GM12878 (cell line): ENCODE measurements around the gene KLK8. TPM values are rescaled to one million over a fixed set of nuclear protein-coding genes. Genes with fewer than 3 reads are reported as not detected.

Experiments used
- ATAC-seq: fragments of 200-7000 bp; cut with Tn5 transposase; 3 replicates; pipeline ENCODE4 v1.9.1; 2020; ENCODE audit warnings: mild to moderate bottlenecking, moderate library complexity
- BruUV-seq: library from RNA; stranded (reverse); fragments of 400-500 nt; replicated peaks from 2 replicates; lab custom pipeline; 2021; lab: Mats Ljungman, UMichigan
- CTCF ChIA-PET: fragments of 300-600 bp; sonication (Branson Sonifier 250); formaldehyde crosslinking; extraction: SDS; loops from one replicate; lab custom pipeline; 2021; ENCODE audit warnings: inconsistent platforms; lab: Yijun Ruan, JAX
- POLR2A ChIA-PET: fragments of 350-600 bp; formaldehyde crosslinking; extraction: SDS; loops from one replicate; lab custom pipeline; 2021; ENCODE audit warnings: inconsistent platforms; lab: Charles Lee
- RAD21 ChIA-PET: fragments of 300-600 bp; sonication (Branson Sonifier 250); formaldehyde crosslinking; loops from one replicate; lab custom pipeline; 2023; ENCODE audit warnings: antibody characterized with exemption; ENCODE audit not compliant: unreplicated experiment; lab: Charles Lee
- SMC1A ChIA-PET: fragments of 300-600 bp; sonication (Branson Sonifier 250); formaldehyde crosslinking; loops from one replicate; lab custom pipeline; 2023; ENCODE audit not compliant: unreplicated experiment, uncharacterized antibody; lab: Charles Lee
- DNase-seq: peaks from one replicate; pipeline ENCODE4 v3.0.0-alpha.2; 2011; ENCODE audit warnings: low read depth, low spot score
- FAIRE-seq: peaks from 3 replicates; lab custom pipeline; 2011; peaks lifted over from hg19 to GRCh38; lab: Jason Lieb, UNC
- H2AFZ ChIP-seq: 2 replicates; pipeline ENCODE4 v1.6.0; 2011; ENCODE audit warnings: low read depth, low read length, control low read depth; ENCODE audit not compliant: control insufficient read depth
- H3K27ac ChIP-seq: 2 replicates; pipeline ENCODE4 v1.5.1; 2011; ENCODE audit warnings: control low read depth; ENCODE audit not compliant: control insufficient read depth, insufficient read depth
- H3K27me3 ChIP-seq, 2 experiments: replicated peaks in 1 of 2; 2 replicates each; pipeline versions ENCODE4 v1.6.0 to v1.6.1; 2011; ENCODE audit warnings: low read length in 1 of 2; ENCODE audit not compliant: control insufficient read depth in 2 of 2, insufficient read depth in 2 of 2
- H3K36me3 ChIP-seq, 2 experiments: 2 replicates each; pipeline ENCODE4 v1.5.1; 2011; ENCODE audit warnings: low read length in 1 of 2; ENCODE audit not compliant: control insufficient read depth in 2 of 2, insufficient read depth in 2 of 2
- H3K4me1 ChIP-seq: 2 replicates; pipeline ENCODE4 v1.6.1; 2011; ENCODE audit warnings: mild to moderate bottlenecking, low read length, moderate library complexity, mixed read lengths; ENCODE audit not compliant: control insufficient read depth, insufficient read depth
- H3K4me2 ChIP-seq: 2 replicates; pipeline ENCODE4 v1.6.0; 2011; ENCODE audit warnings: control low read depth; ENCODE audit not compliant: control insufficient read depth, insufficient read depth
- H3K4me3 ChIP-seq: fragments of 200-600 bp; sonication (generic); 2 replicates; pipeline ENCODE4 v1.5.1; 2016
- H3K79me2 ChIP-seq: 2 replicates; pipeline ENCODE4 v1.6.0; 2011; ENCODE audit warnings: low read length; ENCODE audit not compliant: control insufficient read depth, insufficient read depth
- H3K9ac ChIP-seq: 2 replicates; pipeline ENCODE4 v1.8.0; 2011; ENCODE audit warnings: low read length, control low read depth, mixed read lengths; ENCODE audit not compliant: control insufficient read depth, insufficient read depth
- H3K9me3 ChIP-seq: replicated peaks from 3 replicates; pipeline ENCODE4 v1.5.1; 2011; ENCODE audit warnings: mild to moderate bottlenecking, low read length; ENCODE audit not compliant: control insufficient read depth, insufficient read depth
- H4K20me1 ChIP-seq: 2 replicates; pipeline ENCODE4 v1.6.0; 2011; ENCODE audit not compliant: control insufficient read depth, insufficient read depth
- BHLHE40 ChIP-seq, 2 experiments: fragments of 450-650 bp in 1 of 2; IDR thresholded peaks; 2 replicates each; pipeline ENCODE4 v1.6.1; 2011 to 2017; ENCODE audit warnings: low read depth in 2 of 2, borderline replicate concordance in 1 of 2, improper control_type of control experiment in 1 of 2, low read length in 1 of 2, mild to moderate bottlenecking in 1 of 2
- FOXK2 ChIP-seq: fragments of 450-650 bp; IDR thresholded peaks from 2 replicates; pipeline ENCODE4 v1.6.1; 2017; ENCODE audit warnings: mild to moderate bottlenecking, moderate library complexity
- GATAD2B ChIP-seq: fragments of 450-650 bp; conservative IDR thresholded peaks from 2 replicates; pipeline ENCODE4 v1.6.1; 2017; ENCODE audit warnings: low read depth, mild to moderate bottlenecking, moderate library complexity
- NR2C1 ChIP-seq: fragments of 450-650 bp; IDR thresholded peaks from 2 replicates; pipeline ENCODE4 v1.6.1; 2017; ENCODE audit warnings: antibody characterized with exemption, mild to moderate bottlenecking, moderate library complexity
- POLR2AphosphoS5 ChIP-seq: IDR thresholded peaks from 2 replicates; pipeline ENCODE4 v1.6.1; 2011; ENCODE audit warnings: mild to moderate bottlenecking, low read length, inconsistent platforms
- RFX5 ChIP-seq: IDR thresholded peaks from 2 replicates; pipeline ENCODE4 v1.6.1; 2011; ENCODE audit warnings: low read depth, low read length, improper control_type of control experiment
- SMARCA5 ChIP-seq: fragments of 450-650 bp; IDR thresholded peaks from 2 replicates; pipeline ENCODE4 v1.6.1; 2017; ENCODE audit warnings: mild to moderate bottlenecking
- STAT3 ChIP-seq: IDR thresholded peaks from 2 replicates; pipeline ENCODE4 v1.6.1; 2011; ENCODE audit warnings: low read depth, low read length, improper control_type of control experiment
- SUPT20H ChIP-seq: IDR thresholded peaks from 2 replicates; pipeline ENCODE4 v1.6.1; 2011; ENCODE audit warnings: low read depth, mild to moderate bottlenecking, low read length, moderate library complexity, borderline replicate concordance; ENCODE audit not compliant: control insufficient read depth
- TBL1XR1 ChIP-seq: IDR thresholded peaks from 2 replicates; pipeline ENCODE4 v1.6.1; 2012; ENCODE audit warnings: low read depth, low read length, improper control_type of control experiment
- ZBED1 ChIP-seq: IDR thresholded peaks from 2 replicates; pipeline ENCODE4 v1.6.1; 2016; ENCODE audit warnings: borderline replicate concordance
- ZBTB4 ChIP-seq: fragments of 450-650 bp; formaldehyde crosslinking; IDR thresholded peaks from 2 replicates; pipeline ENCODE4 v1.4.0; 2022; ENCODE audit warnings: mild to moderate bottlenecking, moderate library complexity
- ZNF274 ChIP-seq: IDR thresholded peaks from one replicate; pipeline ENCODE4 v1.8.0; 2011; ENCODE audit not compliant: insufficient read length, insufficient read depth
- WGBS: methylation state at CpG from one replicate; pipeline ENCODE4 v1.1.6; 2016; ENCODE audit warnings: low lambda C conversion rate; ENCODE audit not compliant: insufficient replicate concordance, insufficient coverage; ENCODE audit errors: missing lambda C conversion rate; 5-methylcytosine and 5-hydroxymethylcytosine counted together
- in situ Hi-C: fragments of 300-500 bp; cut with MboI; formaldehyde crosslinking; loops from 9 replicates; pipeline ENCODE4 v1.14.3; 2018; ENCODE audit warnings: mixed read lengths
- intact Hi-C: fragments of 100-400 bp; cut with micrococcal nuclease; formaldehyde crosslinking; loops from one replicate; pipeline ENCODE4 v1.14.2; 2022; ENCODE audit not compliant: unreplicated experiment
- polyA plus RNA-seq, 11 experiments: library from polyadenylated mRNA; depleted of rRNA in 4 of 11; unstranded in 6 of 11; stranded (reverse) in 5 of 11; fragments of >200 nt; fragmentation: Nextera tagmentation in 4 of 11; fragmentation: Illumina TruSeq in 1 of 11; extraction: Ambion mirVana in 4 of 11; extraction: Trizol in 1 of 11; gene quantifications; 1 replicate in 1 of 11; 2 replicates in 10 of 11; pipeline versions ENCODE4 v1.2.1 to v1.2.3, GENCODE V29; 2011 to 2016; ENCODE audit warnings: inconsistent platforms in 2 of 11, missing spikeins in 2 of 11, low read depth in 1 of 11
- total RNA-seq, 4 experiments: library from RNA; depleted of rRNA in 3 of 4; stranded (reverse); fragments of >200 nt in 3 of 4; fragmentation: Illumina TruSeq in 1 of 4; extraction: Trizol in 1 of 4; gene quantifications; 2 replicates each; pipeline versions ENCODE4 v1.2.1 to v1.2.3, GENCODE V29; 2013 to 2021
- TF ChIP-seq, protein P1 (sequence below): fragments of 450-650 bp; IDR thresholded peaks from 2 replicates; pipeline ENCODE4 v1.6.1; 2018; ENCODE audit warnings: borderline replicate concordance, mild to moderate bottlenecking; ENCODE audit not compliant: partially characterized antibody
- TF ChIP-seq, protein P2 (sequence below): fragments of 450-650 bp; IDR thresholded peaks from 2 replicates; pipeline ENCODE4 v1.6.1; 2016; ENCODE audit warnings: mild to moderate bottlenecking
- TF ChIP-seq, protein P3 (sequence below): IDR thresholded peaks from 2 replicates; pipeline ENCODE4 v1.6.1; 2011; ENCODE audit warnings: borderline replicate concordance, low read depth, mild to moderate bottlenecking, moderate library complexity, low read length; ENCODE audit not compliant: insufficient read depth, poor library complexity, severe bottlenecking

KLK8 gene
- total and polyA plus RNA-seq, 10 of the 15 experiments (the other 5 are each of a cell fraction or from before 2014, with no cell fraction given): not detected

DNA sequence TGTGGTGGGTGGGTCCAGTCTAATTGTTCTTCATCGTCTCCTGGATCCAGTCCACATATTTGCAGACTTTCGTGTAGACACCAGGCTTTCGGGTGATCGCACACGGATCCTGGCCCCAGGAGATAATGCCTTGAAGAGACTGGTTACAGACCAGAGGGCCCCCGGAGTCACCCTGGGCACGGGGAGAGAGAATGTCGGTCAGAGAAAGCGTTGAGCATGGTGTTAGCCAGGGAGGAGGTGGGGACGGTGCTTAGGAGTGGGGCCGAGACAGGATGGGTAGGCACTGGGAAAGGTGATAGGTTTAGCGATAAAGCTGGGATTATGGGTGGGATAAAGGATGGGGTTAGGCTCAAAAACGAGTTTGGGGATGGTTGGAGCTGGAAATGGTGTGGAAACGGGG, 21.1 kb upstream of the KLK8 start:
- ATAC-seq: no peak
- TF ChIP-seq, protein P1, sequence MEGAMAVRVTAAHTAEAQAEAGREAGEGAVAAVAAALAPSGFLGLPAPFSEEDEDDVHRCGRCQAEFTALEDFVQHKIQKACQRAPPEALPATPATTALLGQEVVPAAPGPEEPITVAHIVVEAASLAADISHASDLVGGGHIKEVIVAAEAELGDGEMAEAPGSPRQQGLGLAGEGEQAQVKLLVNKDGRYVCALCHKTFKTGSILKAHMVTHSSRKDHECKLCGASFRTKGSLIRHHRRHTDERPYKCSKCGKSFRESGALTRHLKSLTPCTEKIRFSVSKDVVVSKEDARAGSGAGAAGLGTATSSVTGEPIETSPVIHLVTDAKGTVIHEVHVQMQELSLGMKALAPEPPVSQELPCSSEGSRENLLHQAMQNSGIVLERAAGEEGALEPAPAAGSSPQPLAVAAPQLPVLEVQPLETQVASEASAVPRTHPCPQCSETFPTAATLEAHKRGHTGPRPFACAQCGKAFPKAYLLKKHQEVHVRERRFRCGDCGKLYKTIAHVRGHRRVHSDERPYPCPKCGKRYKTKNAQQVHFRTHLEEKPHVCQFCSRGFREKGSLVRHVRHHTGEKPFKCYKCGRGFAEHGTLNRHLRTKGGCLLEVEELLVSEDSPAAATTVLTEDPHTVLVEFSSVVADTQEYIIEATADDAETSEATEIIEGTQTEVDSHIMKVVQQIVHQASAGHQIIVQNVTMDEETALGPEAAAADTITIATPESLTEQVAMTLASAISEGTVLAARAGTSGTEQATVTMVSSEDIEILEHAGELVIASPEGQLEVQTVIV: no peak
- TF ChIP-seq, protein P2, sequence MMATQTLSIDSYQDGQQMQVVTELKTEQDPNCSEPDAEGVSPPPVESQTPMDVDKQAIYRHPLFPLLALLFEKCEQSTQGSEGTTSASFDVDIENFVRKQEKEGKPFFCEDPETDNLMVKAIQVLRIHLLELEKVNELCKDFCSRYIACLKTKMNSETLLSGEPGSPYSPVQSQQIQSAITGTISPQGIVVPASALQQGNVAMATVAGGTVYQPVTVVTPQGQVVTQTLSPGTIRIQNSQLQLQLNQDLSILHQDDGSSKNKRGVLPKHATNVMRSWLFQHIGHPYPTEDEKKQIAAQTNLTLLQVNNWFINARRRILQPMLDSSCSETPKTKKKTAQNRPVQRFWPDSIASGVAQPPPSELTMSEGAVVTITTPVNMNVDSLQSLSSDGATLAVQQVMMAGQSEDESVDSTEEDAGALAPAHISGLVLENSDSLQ: no peak
- no peak for TF ChIP-seq TBL1XR1
- TF ChIP-seq BHLHE40 (IDR thresholded peaks at IDR 0.05; ENCODE audit: borderline replicate concordance in 1 of 2, low read depth in 2 of 2, low read length in 1 of 2): no peak
- no peak for TF ChIP-seq SUPT20H
- TF ChIP-seq ZNF274: no peak
- no peak for TF ChIP-seq ZBED1
- TF ChIP-seq FOXK2: no peak
- TF ChIP-seq GATAD2B: no peak
- TF ChIP-seq SMARCA5: no peak
- no peak for TF ChIP-seq ZBTB4 (CRISPR knock-in tag)
- TF ChIP-seq POLR2AphosphoS5: no peak
- TF ChIP-seq, protein P3, sequence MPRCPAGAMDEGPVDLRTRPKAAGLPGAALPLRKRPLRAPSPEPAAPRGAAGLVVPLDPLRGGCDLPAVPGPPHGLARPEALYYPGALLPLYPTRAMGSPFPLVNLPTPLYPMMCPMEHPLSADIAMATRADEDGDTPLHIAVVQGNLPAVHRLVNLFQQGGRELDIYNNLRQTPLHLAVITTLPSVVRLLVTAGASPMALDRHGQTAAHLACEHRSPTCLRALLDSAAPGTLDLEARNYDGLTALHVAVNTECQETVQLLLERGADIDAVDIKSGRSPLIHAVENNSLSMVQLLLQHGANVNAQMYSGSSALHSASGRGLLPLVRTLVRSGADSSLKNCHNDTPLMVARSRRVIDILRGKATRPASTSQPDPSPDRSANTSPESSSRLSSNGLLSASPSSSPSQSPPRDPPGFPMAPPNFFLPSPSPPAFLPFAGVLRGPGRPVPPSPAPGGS: no peak
- TF ChIP-seq NR2C1: no peak
- TF ChIP-seq RFX5: no peak
- no peak for TF ChIP-seq STAT3

More for the DNA sequence above, 21.1 kb upstream of the KLK8 start:
- intact Hi-C loops (no loop called here), in situ Hi-C loops (no loop called here)
- no peak overlapping the region for H3K27ac ChIP-seq
- H3K9ac ChIP-seq: no peak overlapping the region
- no peaks in the 10 kb centered on the region for H3K79me2 ChIP-seq
- no peaks in the 10 kb centered on the region for H3K9me3 ChIP-seq
- no peak overlapping the region for H3K4me2 ChIP-seq
- no peaks in the 10 kb centered on the region for H3K4me1 ChIP-seq
- no peak overlapping the region for H3K4me3 ChIP-seq
- ChIA-PET POLR2A (no interaction called here), RAD21 (no interaction called here), CTCF (no interaction called here), SMC1A (no interaction called here)
- no peaks in the 10 kb centered on the region for H3K36me3 ChIP-seq
- H2AFZ ChIP-seq: no peak overlapping the region
- no peaks in the 10 kb centered on the region; a peak in 3 of 4 replicates for H3K27me3 ChIP-seq
- BruUV-seq: no TSS peak
- DNase-seq (no peak), FAIRE-seq (no peak)
- H4K20me1 ChIP-seq: no peaks in the 10 kb centered on the region
- 28% methylated on average over 14 of the region's 14 CpGs for WGBS
